Keratinocyte (primary cell): ENCODE measurements around the gene ANXA3. TPM values are rescaled to one million over a fixed set of nuclear protein-coding genes. Genes with fewer than 3 reads are reported as not detected.
A peak's percentile ranks its signal among the peaks of the same experiment; 100 is the strongest.

Experiments
- DNase-seq: peaks from one replicate; pipeline ENCODE4 v3.0.0-alpha.2; 2011; ENCODE audit warnings: low read depth, missing footprints, low spot score
- FAIRE-seq: peaks from 2 replicates; lab custom pipeline; 2011; peaks lifted over from hg19 to GRCh38; lab: Jason Lieb, UNC
- H2AFZ ChIP-seq: 2 replicates; pipeline ENCODE4 v1.6.0; 2012; ENCODE audit warnings: low read length, control low read depth, inconsistent platforms; ENCODE audit not compliant: control insufficient read depth
- H3K27ac ChIP-seq: 2 replicates; pipeline ENCODE4 v1.5.1; 2011; ENCODE audit warnings: low read length; ENCODE audit not compliant: control insufficient read depth, insufficient read depth
- H3K27me3 ChIP-seq: 3 replicates; pipeline ENCODE4 v1.6.0; 2011; ENCODE audit warnings: low read length; ENCODE audit not compliant: control insufficient read depth, insufficient read depth; ENCODE audit errors: extremely low read depth
- H3K36me3 ChIP-seq, 2 experiments: 2 replicates in 1 of 2; 3 replicates in 1 of 2; pipeline ENCODE4 v1.5.1; 2011; ENCODE audit warnings: low read length in 2 of 2, mild to moderate bottlenecking in 1 of 2; ENCODE audit not compliant: control insufficient read depth in 2 of 2, insufficient read depth in 2 of 2; ENCODE audit errors: extremely low read depth in 1 of 2
- H3K4me1 ChIP-seq: 3 replicates; pipeline ENCODE4 v1.5.1; 2011; ENCODE audit warnings: low read length; ENCODE audit not compliant: control insufficient read depth, insufficient read depth; ENCODE audit errors: extremely low read depth
- H3K4me2 ChIP-seq: 3 replicates; pipeline ENCODE4 v1.6.0; 2011; ENCODE audit warnings: low read depth, low read length; ENCODE audit not compliant: control insufficient read depth, insufficient read depth; ENCODE audit errors: extremely low read depth
- H3K4me3 ChIP-seq, 3 experiments: fragments of 200-600 bp in 1 of 3; sonication (generic) in 1 of 3; 2 replicates in 2 of 3; 3 replicates in 1 of 3; pipeline ENCODE4 v1.5.1; 2011 to 2016; ENCODE audit warnings: low read length in 3 of 3, mild to moderate bottlenecking in 3 of 3, control low read depth in 2 of 3, inconsistent platforms in 1 of 3, low read depth in 1 of 3, mixed read lengths in 1 of 3, mixed run types in 1 of 3, moderate library complexity in 1 of 3; ENCODE audit not compliant: control insufficient read depth in 2 of 3, insufficient read depth in 2 of 3; ENCODE audit errors: extremely low read depth in 1 of 3
- H3K79me2 ChIP-seq: 2 replicates; pipeline ENCODE4 v1.6.0; 2012; ENCODE audit warnings: low read length; ENCODE audit not compliant: control insufficient read depth, insufficient read depth
- H3K9ac ChIP-seq: 3 replicates; pipeline ENCODE4 v1.6.0; 2011; ENCODE audit warnings: low read length; ENCODE audit not compliant: control insufficient read depth, insufficient read depth; ENCODE audit errors: extremely low read depth
- H3K9me1 ChIP-seq: 3 replicates; pipeline ENCODE4 v1.6.0; 2011; ENCODE audit warnings: low read length; ENCODE audit not compliant: control insufficient read depth, insufficient read depth; ENCODE audit errors: extremely low read depth
- H3K9me3 ChIP-seq: 2 replicates; pipeline ENCODE4 v1.5.1; 2012; ENCODE audit warnings: low read depth, low read length; ENCODE audit not compliant: control insufficient read depth
- H4K20me1 ChIP-seq: 3 replicates; pipeline ENCODE4 v1.6.0; 2011; ENCODE audit warnings: low read length; ENCODE audit not compliant: control insufficient read depth, insufficient read depth; ENCODE audit errors: extremely low read depth
- EZH2 ChIP-seq: IDR thresholded peaks from one replicate; pipeline ENCODE4 v1.6.1; 2012; ENCODE audit warnings: inconsistent platforms, mild to moderate bottlenecking, low read length, moderate library complexity
- dilution Hi-C: fragments of 300-500 bp; cut with MboI; formaldehyde crosslinking; loops from one replicate; pipeline ENCODE4 v1.7.0; 2020; ENCODE audit warnings: low sequenced_read_pairs; ENCODE audit not compliant: extremely low pct_ligation_motif_present
- polyA plus RNA-seq, 5 experiments: library from polyadenylated mRNA; depleted of rRNA in 3 of 5; stranded (reverse) in 3 of 5; stranded (forward) in 1 of 5; unstranded in 1 of 5; fragments of >200 nt; gene quantifications; 1 replicate in 1 of 5; 2 replicates in 3 of 5; 3 replicates in 1 of 5; pipeline versions ENCODE4 v1.2.1 to v1.2.3, GENCODE V29; 2011 to 2012; ENCODE audit warnings: missing spikeins in 2 of 5, low read depth in 1 of 5, low replicate concordance in 1 of 5
- TF ChIP-seq, protein P1 (sequence below), 3 experiments: IDR thresholded peaks in 1 of 3; conservative IDR thresholded peaks in 1 of 3; optimal IDR thresholded peaks in 1 of 3; 2 replicates in 2 of 3; 3 replicates in 1 of 3; pipeline versions ENCODE3 to v1.5.1; 2011; ENCODE audit warnings: low read length in 3 of 3, mild to moderate bottlenecking in 3 of 3, moderate library complexity in 2 of 3, control low read depth in 1 of 3, inconsistent platforms in 1 of 3; ENCODE audit not compliant: insufficient read depth in 2 of 3; ENCODE audit errors: extremely low read depth in 1 of 3

ANXA3 gene
- polyA plus RNA-seq, 1 donor (not counting 4 experiments of a cell fraction or from before 2014, with no cell fraction given): 463 TPM

DNA sequence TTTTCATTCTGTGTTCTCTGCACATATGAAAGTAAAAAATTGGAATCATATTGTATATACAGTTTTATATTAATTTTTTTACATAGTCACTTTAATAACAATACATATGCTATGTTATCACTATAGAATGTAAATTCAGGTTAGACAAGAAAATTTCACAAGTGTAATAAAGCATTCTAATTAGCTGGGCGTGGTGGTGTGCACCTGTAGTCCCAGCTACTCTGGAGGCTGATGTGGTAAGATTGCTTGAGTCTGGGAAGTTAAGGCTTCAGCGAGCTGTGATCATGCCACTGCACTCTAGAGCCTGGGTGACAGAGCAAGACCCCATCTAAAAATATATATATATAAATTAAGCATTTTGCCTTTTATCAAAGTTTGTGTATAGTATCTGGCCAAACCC lies 95.7 kb downstream of the ANXA3 start:
- Histone ChIP-seq H3K4me2 (no peak overlapping the region), H3K27ac (no peak overlapping the region), H3K9me3 (no peaks in the 10 kb centered on the region), H3K4me3 (no peak overlapping the region), H2AFZ (no peak overlapping the region), H3K79me2 (no peaks in the 10 kb centered on the region), H3K9ac (no peak overlapping the region), H3K36me3 (no peaks in the 10 kb centered on the region), H3K27me3 (no peaks in the 10 kb centered on the region), H4K20me1 (no peaks in the 10 kb centered on the region), H3K4me1 (peaks cover 43% of the 10 kb centered on the region), H3K9me1 (peaks cover 3% of the 10 kb centered on the region)
- no peak for DNase-seq
- TF ChIP-seq, protein P1, sequence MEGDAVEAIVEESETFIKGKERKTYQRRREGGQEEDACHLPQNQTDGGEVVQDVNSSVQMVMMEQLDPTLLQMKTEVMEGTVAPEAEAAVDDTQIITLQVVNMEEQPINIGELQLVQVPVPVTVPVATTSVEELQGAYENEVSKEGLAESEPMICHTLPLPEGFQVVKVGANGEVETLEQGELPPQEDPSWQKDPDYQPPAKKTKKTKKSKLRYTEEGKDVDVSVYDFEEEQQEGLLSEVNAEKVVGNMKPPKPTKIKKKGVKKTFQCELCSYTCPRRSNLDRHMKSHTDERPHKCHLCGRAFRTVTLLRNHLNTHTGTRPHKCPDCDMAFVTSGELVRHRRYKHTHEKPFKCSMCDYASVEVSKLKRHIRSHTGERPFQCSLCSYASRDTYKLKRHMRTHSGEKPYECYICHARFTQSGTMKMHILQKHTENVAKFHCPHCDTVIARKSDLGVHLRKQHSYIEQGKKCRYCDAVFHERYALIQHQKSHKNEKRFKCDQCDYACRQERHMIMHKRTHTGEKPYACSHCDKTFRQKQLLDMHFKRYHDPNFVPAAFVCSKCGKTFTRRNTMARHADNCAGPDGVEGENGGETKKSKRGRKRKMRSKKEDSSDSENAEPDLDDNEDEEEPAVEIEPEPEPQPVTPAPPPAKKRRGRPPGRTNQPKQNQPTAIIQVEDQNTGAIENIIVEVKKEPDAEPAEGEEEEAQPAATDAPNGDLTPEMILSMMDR (optimal IDR thresholded peaks at IDR 0.05 in 1 of 3, IDR thresholded peaks at IDR 0.05 in 1 of 3, conservative IDR thresholded peaks at IDR 0.05 in 1 of 3; ENCODE audit: extremely low read depth in 1 of 3, insufficient read depth in 2 of 3, low read length in 3 of 3): no peak
- no peak for FAIRE-seq
- dilution Hi-C loops: no loop called here

DNA sequence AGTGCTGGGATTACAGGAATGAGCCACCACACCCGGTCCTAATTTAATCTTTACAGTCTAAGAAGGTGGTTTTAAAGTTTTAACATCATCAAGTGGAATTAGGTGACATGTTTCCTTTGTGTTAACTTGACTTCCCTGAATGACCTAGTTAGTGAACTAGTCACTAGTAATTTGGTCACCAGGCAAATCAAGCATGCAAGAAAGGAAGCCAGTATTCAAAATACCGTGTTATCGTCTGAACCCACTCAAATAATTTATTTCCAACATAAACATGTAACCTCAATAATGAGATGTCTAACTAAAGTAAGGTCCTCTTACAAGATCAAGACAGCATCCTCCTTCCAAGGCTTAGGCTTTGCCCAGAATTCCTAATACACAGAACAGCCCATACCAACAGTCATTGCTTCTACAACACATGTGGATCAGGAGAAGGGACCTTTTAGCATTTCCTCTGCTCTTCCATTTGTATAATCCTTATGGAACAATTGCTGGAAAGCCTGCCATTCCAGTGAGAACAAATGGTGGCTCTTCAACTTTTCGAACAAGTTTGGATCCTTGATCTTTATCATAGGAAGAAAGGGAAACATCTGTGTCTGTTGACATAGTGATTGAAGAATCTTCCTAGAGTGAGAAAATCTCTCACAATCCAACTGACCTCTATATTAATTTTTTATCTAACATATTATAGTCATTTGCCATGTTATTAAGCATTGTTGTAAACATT lies 97.2 kb downstream of the ANXA3 start:
- Histone ChIP-seq H3K4me3 (no peak overlapping the region), H3K79me2 (no peaks in the 10 kb centered on the region), H2AFZ (no peak overlapping the region), H4K20me1 (no peaks in the 10 kb centered on the region), H3K9me1 (peaks cover 3% of the 10 kb centered on the region), H3K9me3 (no peaks in the 10 kb centered on the region), H3K4me1 (peaks cover 43% of the 10 kb centered on the region), H3K9ac (no peak overlapping the region), H3K36me3 (no peaks in the 10 kb centered on the region), H3K4me2 (no peak overlapping the region), H3K27ac (no peak overlapping the region), H3K27me3 (no peaks in the 10 kb centered on the region)
- dilution Hi-C loops: no loop called here
- TF ChIP-seq, protein P1 (optimal IDR thresholded peaks at IDR 0.05 in 1 of 3, IDR thresholded peaks at IDR 0.05 in 1 of 3, conservative IDR thresholded peaks at IDR 0.05 in 1 of 3; ENCODE audit: extremely low read depth in 1 of 3, insufficient read depth in 2 of 3, low read length in 3 of 3): no peak
- TF ChIP-seq EZH2: no peak
- DNase-seq: no peak
- FAIRE-seq: peak; percentile 29
